NT2/D1 (cell line): Measurements from ENCODE around the gene LMBRD2.

ENCODE experiments used
- SUZ12 ChIP-seq: IDR thresholded peaks from 2 replicates; pipeline ENCODE4 v1.6.1; 2011; ENCODE audit not compliant: insufficient read length, insufficient read depth; ENCODE audit errors: extremely low read depth
- YY1 ChIP-seq: IDR thresholded peaks from 2 replicates; pipeline ENCODE4 v1.6.1; 2011; ENCODE audit not compliant: insufficient read length, insufficient read depth

- no peak for TF ChIP-seq YY1
- no peak for TF ChIP-seq SUZ12
These were observed 6.4 kb downstream of the LMBRD2 start for GRCh38 chr5:36145311-36145710.
